T-cell (primary cell): ENCODE data around the gene ADD2. TPM values are rescaled to one million over a fixed set of nuclear protein-coding genes. Genes with fewer than 3 reads are reported as not detected.

Source experiments
- ATAC-seq, 4 experiments: fragments of 200-7000 bp in 3 of 4; fragments of 150-1000 bp in 1 of 4; cut with Tn5 transposase; replicated peaks in 1 of 4; 1 replicate in 3 of 4; 2 replicates in 1 of 4; pipeline ENCODE4 v1.10.0; 2021; ENCODE audit warnings: moderate library complexity in 3 of 4, mild to moderate bottlenecking in 2 of 4, moderate number of reproducible peaks in 1 of 4
- CTCF ChIA-PET, 2 donors: fragments of 300-600 bp; sonication (Branson Sonifier 250); formaldehyde crosslinking; loops; one replicate each; lab custom pipeline; 2022; ENCODE audit warnings: antibody characterized with exemption in 2 of 2; lab: Charles Lee
- POLR2A ChIA-PET, 2 donors: fragments of 300-600 bp; sonication (Branson Sonifier 250); formaldehyde crosslinking; loops; one replicate each; lab custom pipeline; 2022; ENCODE audit warnings: antibody characterized with exemption in 2 of 2; lab: Charles Lee
- DNase-seq, 35 experiments: peaks; one replicate each; pipeline versions ENCODE4 v3.0.0 to v3.0.0-alpha.2; 2013 to 2023
- H3K27ac ChIP-seq: one replicate; pipeline ENCODE4 v1.5.1; 2013; ENCODE audit warnings: low read length
- H3K27me3 ChIP-seq, 2 experiments: replicated peaks in 1 of 2; 1 replicate in 1 of 2; 2 replicates in 1 of 2; pipeline versions ENCODE4 v1.6.1 to v1.7.0; 2013; ENCODE audit warnings: low read length in 1 of 2, mixed read lengths in 1 of 2; ENCODE audit not compliant: control insufficient read depth in 2 of 2, insufficient read depth in 2 of 2; ENCODE audit errors: extremely low read depth in 1 of 2
- H3K36me3 ChIP-seq, 2 donors: 1 replicate in 1 of 2; 2 replicates in 1 of 2; pipeline versions ENCODE4 v1.6.1 to v1.7.0; 2013; ENCODE audit warnings: low read length in 1 of 2; ENCODE audit not compliant: control insufficient read depth in 2 of 2, insufficient read depth in 1 of 2; ENCODE audit errors: extremely low read depth in 1 of 2
- H3K4me1 ChIP-seq, 2 experiments: 1 replicate in 1 of 2; 2 replicates in 1 of 2; pipeline versions ENCODE4 v1.6.1 to v1.7.0; 2013; ENCODE audit warnings: low read length in 2 of 2, mixed read lengths in 1 of 2; ENCODE audit not compliant: insufficient read depth in 2 of 2, control insufficient read depth in 1 of 2; ENCODE audit errors: extremely low read depth in 1 of 2
- H3K4me3 ChIP-seq, 2 donors: 1 replicate in 1 of 2; 2 replicates in 1 of 2; pipeline versions ENCODE4 v1.5.1 to v1.7.0; 2013; ENCODE audit warnings: mild to moderate bottlenecking in 2 of 2, low read length in 1 of 2, moderate library complexity in 1 of 2; ENCODE audit not compliant: control insufficient read depth in 1 of 2; ENCODE audit errors: extremely low read depth in 1 of 2
- H3K9me3 ChIP-seq: 2 replicates; pipeline ENCODE4 v1.7.0; 2013
- H3K27ac Mint-ChIP-seq, 2 donors: one replicate each; pipeline ENCODE4 v1.8.0; 2020 to 2021; ENCODE audit warnings: mild to moderate bottlenecking in 2 of 2, mixed read lengths in 2 of 2
- H3K27me3 Mint-ChIP-seq, 2 donors: one replicate each; pipeline ENCODE4 v1.8.0; 2021 to 2022; ENCODE audit warnings: mixed read lengths in 2 of 2
- H3K36me3 Mint-ChIP-seq: one replicate; pipeline ENCODE4 v1.8.0; 2021; ENCODE audit warnings: mixed read lengths
- H3K4me1 Mint-ChIP-seq, 3 donors: one replicate each; pipeline ENCODE4 v1.8.0; 2020 to 2022; ENCODE audit warnings: mixed read lengths in 3 of 3, mild to moderate bottlenecking in 1 of 3
- H3K4me3 Mint-ChIP-seq, 3 donors: one replicate each; pipeline ENCODE4 v1.8.0; 2020 to 2022; ENCODE audit warnings: mild to moderate bottlenecking in 3 of 3, mixed read lengths in 3 of 3, moderate library complexity in 3 of 3
- H3K9me3 Mint-ChIP-seq, 3 donors: one replicate each; pipeline ENCODE4 v1.8.0; 2020 to 2022; ENCODE audit warnings: mixed read lengths in 3 of 3
- WGBS: methylation state at CpG from one replicate; pipeline ENCODE4 v1.1.5; 2013; ENCODE audit warnings: missing lambda C conversion rate; ENCODE audit not compliant: insufficient coverage; 5-methylcytosine and 5-hydroxymethylcytosine counted together
- total RNA-seq, 35 experiments: library from RNA in 6 of 35; stranded (reverse) in 6 of 35; fragments of 120-200 nt in 1 of 35; gene quantifications; one replicate each; pipeline versions ENCODE4 v1.2.1 to v1.2.4 and lab custom pipeline; 2013 to 2026

ADD2 gene
- total RNA-seq, 5 donors from 2014 or later (not counting 1 experiment from before 2014, with no cell fraction given) = 4.7 to 7.9 (median 7.1) TPM

DNA sequence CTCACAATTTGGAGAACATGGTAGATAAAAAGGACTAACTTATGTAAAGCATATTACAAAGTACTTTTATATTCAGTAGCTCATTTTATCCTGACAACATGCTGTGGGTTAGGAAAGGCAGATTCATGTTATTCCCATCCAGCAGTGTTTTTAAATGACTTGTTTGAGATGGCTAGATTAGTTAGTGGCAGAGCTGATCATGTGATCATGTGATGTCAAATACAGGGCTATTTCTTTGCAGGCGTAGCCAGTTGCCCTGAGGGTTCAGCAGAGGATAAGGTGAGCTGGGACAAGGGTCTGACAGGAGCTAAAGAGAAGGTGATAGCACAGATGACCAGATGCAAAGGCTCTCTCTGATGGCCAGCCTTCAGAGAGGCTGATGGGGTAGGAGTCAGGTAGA lies 97.8 kb downstream of the ADD2 start:
- Mint-ChIP-seq H3K4me3 (no peak overlapping the region), H3K36me3 (no peaks in the 10 kb centered on the region), H3K4me1 (peaks cover 0 to 5% (median 4%) of the 10 kb centered on the region in 3 donors), H3K27me3 (no peaks in the 10 kb centered on the region), H3K27ac (no peak overlapping the region), H3K9me3 (no peaks in the 10 kb centered on the region)
- Histone ChIP-seq H3K27ac (no peak overlapping the region), H3K36me3 (no peaks in the 10 kb centered on the region), H3K4me1 (no peaks in the 10 kb centered on the region), H3K9me3 (no peaks in the 10 kb centered on the region), H3K27me3 (peaks cover 0 to 10% of the 10 kb centered on the region in 2 experiments), H3K4me3 (no peak overlapping the region)
- WGBS = 86% methylated on average over 1 of the region's 1 CpG
- no peak for ATAC-seq
- ChIA-PET POLR2A (interaction anchor here in 1 of 2 donors (1.1 kb wide), 1 partner anchor 119 kb away, joined by 3 read pairs; no protein-coding TSS in a partner anchor), CTCF (no interaction called here)
- no peak for DNase-seq

DNA sequence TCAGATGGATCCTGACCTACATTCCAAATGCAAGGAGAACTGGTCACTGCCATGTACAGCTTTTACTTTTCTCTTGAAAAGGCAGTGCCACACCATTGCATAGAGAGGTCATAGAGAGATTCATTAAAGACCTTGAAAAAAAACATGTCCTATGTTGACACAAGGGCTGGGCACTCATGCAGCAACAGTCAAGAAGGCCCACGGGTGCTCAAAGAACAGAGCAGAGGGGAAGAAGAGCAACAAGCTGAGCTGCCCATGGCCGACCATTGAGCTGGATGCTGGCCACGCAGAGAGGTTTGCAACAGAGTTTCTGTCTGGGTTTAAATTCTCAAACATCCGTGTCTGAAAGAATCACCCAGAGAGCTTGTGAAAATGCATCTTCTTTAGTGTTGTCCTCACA lies 99.1 kb downstream of the ADD2 start:
- no peaks in the 10 kb centered on the region for H3K9me3 ChIP-seq
- no peak overlapping the region for H3K27ac ChIP-seq
- Mint-ChIP-seq H3K4me1 (peaks cover 11 to 15% (median 11%) of the 10 kb centered on the region in 3 donors), H3K27me3 (no peaks in the 10 kb centered on the region), H3K27ac (no peak overlapping the region), H3K4me3 (no peak overlapping the region), H3K9me3 (peaks cover 0 to 4% (median 0%) of the 10 kb centered on the region in 3 donors), H3K36me3 (no peaks in the 10 kb centered on the region)
- 73% methylated on average over 4 of the region's 4 CpGs for WGBS
- peaks cover 8 to 13% of the 10 kb centered on the region in 2 experiments for H3K4me1 ChIP-seq
- CTCF ChIA-PET = no interaction called here
- peaks cover 0 to 9% of the 10 kb centered on the region in 2 experiments for H3K27me3 ChIP-seq
- POLR2A ChIA-PET = interaction anchor here in 1 of 2 donors (1.1 kb wide), 1 partner anchor 121 kb away, joined by 3 read pairs; no protein-coding TSS in a partner anchor
- no peak overlapping the region for H3K4me3 ChIP-seq
- no peak for DNase-seq
- no peaks in the 10 kb centered on the region for H3K36me3 ChIP-seq
- no peak for ATAC-seq

DNA sequence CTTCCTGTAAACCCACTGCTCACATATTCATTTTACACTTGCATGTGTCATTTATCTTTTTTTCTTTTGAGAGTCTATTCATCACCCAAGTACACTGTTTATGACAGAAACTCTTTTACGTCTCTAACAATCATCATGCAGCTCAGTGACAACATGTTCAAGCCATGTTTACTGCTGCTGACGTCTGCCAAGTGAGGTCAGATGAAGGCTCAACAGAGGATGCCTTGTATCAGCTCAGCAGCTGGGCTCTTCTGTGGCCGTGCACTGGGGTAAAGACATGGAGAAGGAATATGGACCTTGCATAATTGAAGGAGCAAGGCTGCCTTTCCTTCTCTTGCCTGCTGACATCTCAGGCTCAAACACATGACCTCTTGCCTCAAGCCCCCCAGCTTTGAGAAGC lies 99.6 kb downstream of the ADD2 start:
- peaks cover 16 to 20% (median 16%) of the 10 kb centered on the region in 3 donors for H3K4me1 Mint-ChIP-seq
- peaks cover 0 to 9% of the 10 kb centered on the region in 2 experiments for H3K27me3 ChIP-seq
- WGBS = 75% methylated on average over 1 of the region's 3 CpGs
- no peaks in the 10 kb centered on the region for H3K36me3 Mint-ChIP-seq
- no peaks in the 10 kb centered on the region for H3K9me3 ChIP-seq
- no peaks in the 10 kb centered on the region for H3K27me3 Mint-ChIP-seq
- ChIA-PET POLR2A (no interaction called here), CTCF (no interaction called here)
- ATAC-seq (no peak), DNase-seq (no peak)
- no peaks in the 10 kb centered on the region for H3K36me3 ChIP-seq
- peaks cover 11 to 17% of the 10 kb centered on the region in 2 experiments for H3K4me1 ChIP-seq
- H3K4me3 ChIP-seq = no peak overlapping the region
- no peak overlapping the region for H3K27ac ChIP-seq
- H3K9me3 Mint-ChIP-seq = peaks cover 0 to 4% (median 0%) of the 10 kb centered on the region in 3 donors
- H3K27ac Mint-ChIP-seq = peak overlapping the region in 1 of 2 donors; percentile 23
- no peak overlapping the region for H3K4me3 Mint-ChIP-seq

DNA sequence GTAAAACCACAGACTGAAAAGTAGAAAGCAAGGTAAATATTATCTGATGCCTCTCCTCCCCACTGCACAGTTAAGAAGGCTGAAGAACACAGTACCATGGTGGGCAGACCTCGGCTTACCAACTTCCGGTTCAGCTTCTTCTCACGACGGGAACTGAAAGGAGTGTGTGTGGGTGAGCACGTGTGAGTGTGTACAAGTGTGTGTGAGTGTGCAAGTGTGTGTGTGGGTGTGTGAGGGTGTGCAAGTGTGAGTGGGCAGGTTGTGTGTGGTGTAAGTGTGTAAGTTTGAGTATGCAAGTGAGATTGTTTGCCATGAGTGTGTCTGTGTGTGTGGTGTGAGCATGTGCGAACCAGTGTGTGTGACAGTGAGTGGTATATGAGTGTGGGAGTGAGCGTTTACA lies 103.5 kb downstream of the ADD2 start:
- Mint-ChIP-seq H3K9me3 (peaks cover 0 to 4% (median 0%) of the 10 kb centered on the region in 3 donors), H3K36me3 (no peaks in the 10 kb centered on the region), H3K4me3 (peak overlapping the region in 1 of 3 donors; percentile 58), H3K4me1 (peaks cover 18 to 23% (median 23%) of the 10 kb centered on the region in 3 donors), H3K27ac (peak overlapping the region; percentile 40 to 87), H3K27me3 (no peaks in the 10 kb centered on the region)
- Histone ChIP-seq H3K36me3 (no peaks in the 10 kb centered on the region), H3K27me3 (no peaks in the 10 kb centered on the region), H3K9me3 (no peaks in the 10 kb centered on the region), H3K4me1 (peaks cover 11 to 21% of the 10 kb centered on the region in 2 experiments), H3K27ac (no peak overlapping the region), H3K4me3 (no peak overlapping the region)
- ChIA-PET POLR2A (no interaction called here), CTCF (no interaction called here)
- ATAC-seq = peak; percentile 69 to 91 (median 79)
- WGBS = 31% methylated on average over 7 of the region's 7 CpGs
- peak in 15 of 35 experiments; percentile 12 to 42 (median 18) for DNase-seq

DNA sequence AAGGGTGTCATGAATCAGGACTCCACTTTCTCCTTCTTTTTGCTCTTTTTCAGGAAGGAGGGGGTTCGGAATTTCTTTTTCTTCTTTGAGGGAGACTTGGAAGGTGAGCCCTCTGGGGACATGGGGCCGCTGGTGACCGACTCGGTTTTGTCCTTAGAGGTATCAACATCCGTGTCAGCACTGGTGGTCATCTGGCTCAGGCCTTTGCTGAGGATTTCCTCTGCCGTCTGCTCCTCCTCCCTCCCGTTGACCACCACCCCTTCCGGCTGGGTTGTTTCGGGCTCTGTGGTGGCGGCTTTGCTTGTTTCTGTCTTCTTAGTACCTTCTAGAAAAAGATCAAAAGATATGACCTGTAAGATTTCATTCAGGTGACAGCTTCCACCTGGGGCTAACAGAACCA lies 104.6 kb downstream of the ADD2 start:
- DNase-seq (no peak), ATAC-seq (no peak)
- 100% methylated on average over 9 of the region's 10 CpGs for WGBS
- no peaks in the 10 kb centered on the region for H3K27me3 Mint-ChIP-seq
- Histone ChIP-seq H3K27me3 (no peaks in the 10 kb centered on the region), H3K4me3 (no peak overlapping the region), H3K4me1 (peaks cover 11 to 23% of the 10 kb centered on the region in 2 experiments), H3K27ac (no peak overlapping the region), H3K9me3 (no peaks in the 10 kb centered on the region), H3K36me3 (no peaks in the 10 kb centered on the region)
- peak overlapping the region in 1 of 2 donors; percentile 71 for H3K27ac Mint-ChIP-seq
- ChIA-PET POLR2A (no interaction called here), CTCF (no interaction called here)
- H3K4me3 Mint-ChIP-seq = peak overlapping the region in 1 of 3 donors; percentile 58
- H3K4me1 Mint-ChIP-seq = peaks cover 19 to 23% (median 23%) of the 10 kb centered on the region in 3 donors
- H3K36me3 Mint-ChIP-seq = no peaks in the 10 kb centered on the region
- H3K9me3 Mint-ChIP-seq = peaks cover 0 to 4% (median 0%) of the 10 kb centered on the region in 3 donors

DNA sequence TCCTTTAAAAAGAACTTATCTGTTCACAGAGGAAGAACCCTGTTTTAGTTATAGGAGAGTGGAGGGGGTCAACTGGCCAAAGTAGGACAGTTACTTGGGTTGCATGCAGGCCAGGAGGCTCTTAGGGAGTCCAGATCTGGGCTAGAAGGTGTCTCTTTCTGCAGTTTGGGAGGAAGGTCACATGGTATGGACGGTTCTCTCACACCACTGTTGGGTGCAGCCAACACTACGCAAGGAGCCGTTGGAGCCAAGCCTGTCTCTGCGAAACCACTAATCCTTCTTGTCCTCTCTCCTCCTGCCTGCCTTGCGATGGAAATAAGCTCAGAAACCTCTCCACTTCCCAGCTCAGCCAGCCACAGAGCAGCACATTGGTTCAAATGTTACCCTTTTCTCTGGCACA lies 108.4 kb downstream of the ADD2 start:
- peaks cover 0 to 1% (median 0%) of the 10 kb centered on the region in 3 donors for H3K9me3 Mint-ChIP-seq
- Histone ChIP-seq H3K4me3 (no peak overlapping the region), H3K36me3 (no peaks in the 10 kb centered on the region), H3K27me3 (peaks cover 0 to 4% of the 10 kb centered on the region in 2 experiments), H3K4me1 (peaks cover 27 to 44% of the 10 kb centered on the region in 2 experiments), H3K9me3 (no peaks in the 10 kb centered on the region), H3K27ac (no peak overlapping the region)
- H3K4me1 Mint-ChIP-seq = peaks cover 47% of the 10 kb centered on the region in 3 donors
- H3K27me3 Mint-ChIP-seq = peaks cover 0 to 12% of the 10 kb centered on the region in 2 donors
- WGBS = 98% methylated on average over 4 of the region's 5 CpGs
- POLR2A ChIA-PET = no interaction called here
- H3K27ac Mint-ChIP-seq = no peak overlapping the region
- ATAC-seq (no peak), DNase-seq (no peak)
- CTCF ChIA-PET = interaction anchor here in 1 of 2 donors (0.6 to 0.8 kb wide), 2 partner anchors 118 to 289 kb away, joined by 3 to 4 read pairs; no protein-coding TSS in a partner anchor
- H3K36me3 Mint-ChIP-seq = no peaks in the 10 kb centered on the region
- H3K4me3 Mint-ChIP-seq = no peak overlapping the region
